GM12873 (cell line): ENCODE measurements around the gene MRPL42.

ENCODE experiments used
- CTCF ChIP-seq: IDR thresholded peaks from 2 replicates; pipeline ENCODE4 v1.5.1; 2012; ENCODE audit warnings: low read depth, mild to moderate bottlenecking, moderate library complexity, low read length, control low read depth; ENCODE audit not compliant: insufficient read depth; ENCODE audit errors: missing control alignments

The MRPL42 gene

GRCh38 chr12:93540466-93540865, 73.2 kb downstream of the MRPL42 start:
- no peak for TF ChIP-seq CTCF

GRCh38 chr12:93541578-93542225, 74.4 kb downstream of the MRPL42 start:
- TF ChIP-seq CTCF = no peak

- no peak for TF ChIP-seq CTCF
Observed at GRCh38 chr12:93547778-93548177, 80.5 kb downstream of the MRPL42 start.

GRCh38 chr12:93549174-93549573, 81.9 kb downstream of the MRPL42 start:
- no peak for TF ChIP-seq CTCF

GRCh38 chr12:93550748-93551611, 83.7 kb downstream of the MRPL42 start:
- TF ChIP-seq CTCF = no peak

GRCh38 chr12:93552427-93552826, 85.1 kb downstream of the MRPL42 start:
- TF ChIP-seq CTCF = no peak

- peak; percentile 56 for TF ChIP-seq CTCF
Observed at GRCh38 chr12:93563807-93564538, 96.7 kb downstream of the MRPL42 start.
